HUES6 (cell line): ENCODE measurements around the gene CHCHD5.

Source experiments
- H3K27ac ChIP-seq: 2 replicates; pipeline ENCODE4 v1.7.0; 2013; ENCODE audit warnings: low read depth, mild to moderate bottlenecking, low read length, inconsistent platforms
- H3K27me3 ChIP-seq: 2 replicates; pipeline ENCODE4 v1.6.1; 2013; ENCODE audit warnings: low read length; ENCODE audit not compliant: control insufficient read depth, insufficient read depth
- H3K36me3 ChIP-seq: 2 replicates; pipeline ENCODE4 v1.6.1; 2013; ENCODE audit warnings: low read length; ENCODE audit not compliant: control insufficient read depth, insufficient read depth
- H3K4me1 ChIP-seq: 2 replicates; pipeline ENCODE4 v1.6.1; 2013; ENCODE audit warnings: low read length; ENCODE audit not compliant: control insufficient read depth, insufficient read depth
- H3K4me3 ChIP-seq: 2 replicates; pipeline ENCODE4 v1.5.1; 2013; ENCODE audit warnings: low read depth, low read length
- H3K9ac ChIP-seq: one replicate; pipeline ENCODE4 v1.6.1; 2013; ENCODE audit warnings: mild to moderate bottlenecking, low read length
- H3K9me3 ChIP-seq: 2 replicates; pipeline ENCODE4 v1.6.1; 2013; ENCODE audit warnings: low read depth, low read length; ENCODE audit not compliant: control insufficient read depth, insufficient read depth

CHCHD5 gene

GRCh38 chr2:112625474-112626114 lies 41.2 kb downstream of the CHCHD5 start:
- no peaks in the 10 kb centered on the region for H3K27me3 ChIP-seq
- no peak overlapping the region for H3K27ac ChIP-seq
- no peaks in the 10 kb centered on the region for H3K9me3 ChIP-seq
- no peak overlapping the region for H3K4me3 ChIP-seq
- no peaks in the 10 kb centered on the region for H3K36me3 ChIP-seq
- H3K9ac ChIP-seq, result no peak overlapping the region
- peaks cover 14% of the 10 kb centered on the region for H3K4me1 ChIP-seq

- H3K27ac ChIP-seq, result no peak overlapping the region
- H3K36me3 ChIP-seq, result no peaks in the 10 kb centered on the region
- no peaks in the 10 kb centered on the region for H3K9me3 ChIP-seq
- H3K4me1 ChIP-seq, result peaks cover 24% of the 10 kb centered on the region
- no peaks in the 10 kb centered on the region for H3K27me3 ChIP-seq
- H3K4me3 ChIP-seq, result no peak overlapping the region
- H3K9ac ChIP-seq, result no peak overlapping the region
Measured at GRCh38 chr2:112626604-112627059, 42.2 kb downstream of the CHCHD5 start.

- Histone ChIP-seq H3K4me3 (no peak overlapping the region), H3K9ac (no peak overlapping the region), H3K4me1 (peaks cover 24% of the 10 kb centered on the region), H3K27me3 (no peaks in the 10 kb centered on the region), H3K9me3 (no peaks in the 10 kb centered on the region), H3K27ac (no peak overlapping the region), H3K36me3 (no peaks in the 10 kb centered on the region)
Measured at GRCh38 chr2:112627060-112628040, 42.9 kb downstream of the CHCHD5 start.

- Histone ChIP-seq H3K36me3 (no peaks in the 10 kb centered on the region), H3K27me3 (no peaks in the 10 kb centered on the region), H3K27ac (no peak overlapping the region), H3K4me1 (peaks cover 23% of the 10 kb centered on the region), H3K9ac (no peak overlapping the region), H3K4me3 (no peak overlapping the region), H3K9me3 (no peaks in the 10 kb centered on the region)
Measured at GRCh38 chr2:112629224-112629623, 44.8 kb downstream of the CHCHD5 start.

GRCh38 chr2:112629823-112630222 lies 45.4 kb downstream of the CHCHD5 start:
- no peak overlapping the region for H3K27ac ChIP-seq
- H3K27me3 ChIP-seq, result no peaks in the 10 kb centered on the region
- no peaks in the 10 kb centered on the region for H3K9me3 ChIP-seq
- no peaks in the 10 kb centered on the region for H3K36me3 ChIP-seq
- peaks cover 23% of the 10 kb centered on the region for H3K4me1 ChIP-seq
- H3K4me3 ChIP-seq, result no peak overlapping the region
- no peak overlapping the region for H3K9ac ChIP-seq

- Histone ChIP-seq H3K27ac (no peak overlapping the region), H3K27me3 (no peaks in the 10 kb centered on the region), H3K4me1 (peaks cover 23% of the 10 kb centered on the region), H3K9me3 (no peaks in the 10 kb centered on the region), H3K9ac (no peak overlapping the region), H3K4me3 (no peak overlapping the region), H3K36me3 (no peaks in the 10 kb centered on the region)
Measured at GRCh38 chr2:112630268-112630667, 45.9 kb downstream of the CHCHD5 start.

GRCh38 chr2:112633708-112634107 lies 49.3 kb downstream of the CHCHD5 start:
- Histone ChIP-seq H3K9ac (no peak overlapping the region), H3K36me3 (no peaks in the 10 kb centered on the region), H3K9me3 (no peaks in the 10 kb centered on the region), H3K27ac (no peak overlapping the region), H3K27me3 (no peaks in the 10 kb centered on the region), H3K4me3 (no peak overlapping the region), H3K4me1 (peaks cover 23% of the 10 kb centered on the region)

GRCh38 chr2:112634153-112634873 lies 49.9 kb downstream of the CHCHD5 start:
- Histone ChIP-seq H3K4me1 (peaks cover 23% of the 10 kb centered on the region), H3K4me3 (no peak overlapping the region), H3K27me3 (no peaks in the 10 kb centered on the region), H3K9me3 (no peaks in the 10 kb centered on the region), H3K27ac (no peak overlapping the region), H3K36me3 (no peaks in the 10 kb centered on the region), H3K9ac (no peak overlapping the region)

- no peak overlapping the region for H3K4me3 ChIP-seq
- no peak overlapping the region for H3K27ac ChIP-seq
Measured at GRCh38 chr2:112634874-112635157, 50.4 kb downstream of the CHCHD5 start.

GRCh38 chr2:112636605-112637288 lies 52.3 kb downstream of the CHCHD5 start:
- no peak overlapping the region for H3K4me3 ChIP-seq

More at GRCh38 chr2:112634874-112635157, 50.4 kb downstream of the CHCHD5 start:
- H3K9ac ChIP-seq, result no peak overlapping the region
- H3K9me3 ChIP-seq, result no peaks in the 10 kb centered on the region
- no peaks in the 10 kb centered on the region for H3K36me3 ChIP-seq
- no peaks in the 10 kb centered on the region for H3K27me3 ChIP-seq
- peaks cover 22% of the 10 kb centered on the region for H3K4me1 ChIP-seq

More at GRCh38 chr2:112636605-112637288, 52.3 kb downstream of the CHCHD5 start:
- no peak overlapping the region for H3K27ac ChIP-seq
- H3K4me1 ChIP-seq, result peaks cover 10% of the 10 kb centered on the region
- no peak overlapping the region for H3K9ac ChIP-seq
- H3K27me3 ChIP-seq, result no peaks in the 10 kb centered on the region
- no peaks in the 10 kb centered on the region for H3K36me3 ChIP-seq
- no peaks in the 10 kb centered on the region for H3K9me3 ChIP-seq
